HG03066 (cell line): ENCODE results near the gene BICDL2.

ENCODE experiments used
- ATAC-seq: cut with Tn5 transposase; IDR thresholded peaks from one replicate; pipeline ENCODE4 v1.9.1; 2021; ENCODE audit warnings: low read depth; ENCODE audit not compliant: unreplicated experiment

Gene BICDL2

DNA sequence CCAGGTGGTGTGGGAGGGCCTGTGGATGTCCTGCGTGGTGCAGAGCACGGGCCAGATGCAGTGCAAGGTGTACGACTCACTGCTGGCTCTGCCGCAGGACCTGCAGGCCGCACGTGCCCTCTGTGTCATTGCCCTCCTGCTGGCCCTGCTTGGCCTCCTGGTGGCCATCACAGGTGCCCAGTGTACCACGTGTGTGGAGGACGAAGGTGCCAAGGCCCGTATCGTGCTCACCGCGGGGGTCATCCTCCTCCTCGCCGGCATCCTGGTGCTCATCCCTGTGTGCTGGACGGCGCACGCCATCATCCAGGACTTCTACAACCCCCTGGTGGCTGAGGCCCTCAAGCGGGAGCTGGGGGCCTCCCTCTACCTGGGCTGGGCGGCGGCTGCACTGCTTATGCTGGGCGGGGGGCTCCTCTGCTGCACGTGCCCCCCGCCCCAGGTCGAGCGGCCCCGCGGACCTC, 23.2 kb downstream of the BICDL2 start:
- ATAC-seq, result no peak

DNA sequence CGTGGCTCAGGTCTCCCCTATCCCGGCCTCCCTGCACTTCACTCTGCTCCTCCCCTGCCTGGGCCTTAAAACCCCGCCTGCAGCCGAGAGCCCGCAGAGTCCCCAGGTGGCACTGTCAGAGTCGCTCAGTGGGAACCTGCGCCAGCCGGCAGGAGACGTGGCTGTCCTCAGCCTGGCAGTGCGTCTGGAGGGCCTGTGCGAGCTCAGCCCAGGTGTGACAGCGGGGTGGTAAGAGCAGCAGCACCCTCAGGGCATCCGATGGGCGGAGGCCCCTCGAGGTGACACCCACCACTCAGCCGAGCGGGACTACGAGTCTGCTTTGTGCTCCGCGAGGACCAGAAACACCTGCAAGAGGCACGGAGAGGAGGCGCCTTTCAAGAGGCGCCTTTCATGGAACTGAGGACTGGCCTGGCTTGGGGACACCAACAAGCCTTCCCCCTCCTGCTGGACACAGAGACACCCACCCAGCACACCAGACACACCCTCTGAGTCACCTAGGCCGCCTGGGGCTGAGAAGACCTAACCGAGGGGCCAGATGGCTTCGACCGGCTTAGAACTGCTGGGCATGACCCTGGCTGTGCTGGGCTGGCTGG, 23.8 kb downstream of the BICDL2 start, which contains the start of gene CLDN9:
Gene CLDN9 (plus strand): TSS at position 96 of the 593 bp plus-strand sequence. CDS start 440 bp downstream, at position 536.
- no peak for ATAC-seq

DNA sequence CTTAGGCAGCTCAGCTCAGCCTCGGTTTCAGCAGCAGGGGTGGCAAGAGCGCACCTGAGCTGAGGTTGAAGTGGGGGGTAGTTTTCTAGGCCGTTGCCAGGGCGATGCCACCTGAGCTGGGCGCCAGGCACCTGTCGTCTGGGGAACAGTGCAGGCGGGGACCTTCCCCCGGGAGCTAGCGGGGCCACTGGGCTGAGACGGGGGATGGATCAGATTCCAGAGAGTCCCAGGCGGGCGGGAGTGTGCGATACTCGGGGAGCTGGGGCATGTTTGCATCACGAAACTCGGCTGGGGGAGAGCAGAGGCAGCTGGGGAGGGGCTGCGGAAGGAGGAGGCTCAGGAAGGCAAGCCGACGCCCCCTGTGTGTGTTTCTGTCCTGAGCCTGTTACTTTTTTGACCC, 24.5 kb downstream of the BICDL2 start:
- ATAC-seq, result no peak

DNA sequence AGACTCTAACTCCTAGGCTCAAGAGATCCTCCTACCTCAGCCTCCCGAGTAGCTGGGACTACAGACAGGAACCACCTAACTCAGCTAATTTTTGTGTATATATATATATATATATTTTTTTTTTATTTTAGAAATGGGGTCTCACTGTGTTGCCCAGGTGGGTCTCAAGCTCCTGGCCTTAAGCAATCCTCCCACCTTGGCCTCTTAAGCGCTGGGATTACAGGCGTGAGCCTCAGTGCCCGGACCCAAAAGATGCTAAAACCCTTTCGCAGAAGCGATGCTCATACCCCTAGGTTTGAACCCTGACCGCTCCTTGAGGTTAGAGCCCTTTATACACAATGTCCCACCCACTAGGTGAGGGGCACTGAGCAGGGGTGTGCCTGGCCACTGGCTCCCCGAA, 26.2 kb downstream of the BICDL2 start:
- no peak for ATAC-seq

DNA sequence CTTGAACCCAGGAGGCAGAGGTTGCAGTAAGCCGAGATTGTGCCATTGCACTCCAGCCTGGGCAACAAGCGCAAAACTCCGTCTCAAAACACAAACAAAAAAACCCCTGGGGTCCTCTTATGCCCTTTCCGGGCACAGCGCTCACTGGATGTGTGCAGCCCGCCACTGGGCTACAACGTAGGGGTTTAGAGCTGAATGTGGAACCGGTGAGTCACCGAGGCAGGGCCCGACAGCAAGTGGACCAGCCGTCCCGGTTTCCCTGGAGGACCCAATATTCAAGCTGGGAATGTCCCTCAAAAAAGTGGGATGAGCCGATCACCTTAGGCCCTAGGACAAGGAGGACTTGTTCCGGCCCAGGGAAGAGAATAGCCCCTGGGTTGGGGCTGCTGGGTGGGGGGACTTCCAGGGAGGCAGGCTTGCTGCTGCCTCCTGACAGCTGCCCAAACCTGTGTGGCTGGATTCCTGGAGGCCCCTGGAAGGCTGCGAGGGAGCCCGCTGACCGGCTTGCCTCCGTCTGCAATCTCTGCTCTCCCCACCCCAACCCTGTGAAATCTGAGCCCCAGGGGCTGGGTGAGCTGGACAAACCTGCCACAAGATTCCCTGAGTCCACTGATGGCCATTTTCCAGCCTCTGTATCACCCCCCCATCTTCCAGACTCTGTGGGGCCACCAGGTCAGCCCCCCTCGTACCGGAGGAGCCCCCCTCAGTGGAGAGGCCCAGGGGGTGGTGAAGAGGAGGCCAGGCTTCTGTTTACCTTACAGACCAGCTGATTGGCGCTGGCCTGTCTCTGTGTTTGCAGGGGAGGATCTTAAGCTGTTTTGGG, 27.0 kb downstream of the BICDL2 start:
- no peak for ATAC-seq

DNA sequence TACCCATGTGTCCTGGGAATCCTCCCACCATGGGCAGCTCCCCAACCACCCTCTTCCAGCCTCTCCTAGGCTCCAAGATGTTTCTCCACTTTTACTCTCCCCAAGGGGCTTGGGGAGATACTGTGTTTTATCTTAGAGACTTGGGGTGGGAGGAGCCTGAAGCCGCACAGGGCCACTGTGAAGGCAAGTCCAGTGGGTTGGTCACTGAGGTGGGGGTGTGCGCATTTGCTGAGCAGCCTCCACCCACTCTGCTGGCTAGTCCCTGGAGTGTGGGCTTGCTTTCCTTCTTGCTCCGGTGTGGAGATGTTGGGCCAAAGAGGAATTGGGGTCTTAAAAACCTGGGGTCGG, 28.1 kb downstream of the BICDL2 start:
- no peak for ATAC-seq

DNA sequence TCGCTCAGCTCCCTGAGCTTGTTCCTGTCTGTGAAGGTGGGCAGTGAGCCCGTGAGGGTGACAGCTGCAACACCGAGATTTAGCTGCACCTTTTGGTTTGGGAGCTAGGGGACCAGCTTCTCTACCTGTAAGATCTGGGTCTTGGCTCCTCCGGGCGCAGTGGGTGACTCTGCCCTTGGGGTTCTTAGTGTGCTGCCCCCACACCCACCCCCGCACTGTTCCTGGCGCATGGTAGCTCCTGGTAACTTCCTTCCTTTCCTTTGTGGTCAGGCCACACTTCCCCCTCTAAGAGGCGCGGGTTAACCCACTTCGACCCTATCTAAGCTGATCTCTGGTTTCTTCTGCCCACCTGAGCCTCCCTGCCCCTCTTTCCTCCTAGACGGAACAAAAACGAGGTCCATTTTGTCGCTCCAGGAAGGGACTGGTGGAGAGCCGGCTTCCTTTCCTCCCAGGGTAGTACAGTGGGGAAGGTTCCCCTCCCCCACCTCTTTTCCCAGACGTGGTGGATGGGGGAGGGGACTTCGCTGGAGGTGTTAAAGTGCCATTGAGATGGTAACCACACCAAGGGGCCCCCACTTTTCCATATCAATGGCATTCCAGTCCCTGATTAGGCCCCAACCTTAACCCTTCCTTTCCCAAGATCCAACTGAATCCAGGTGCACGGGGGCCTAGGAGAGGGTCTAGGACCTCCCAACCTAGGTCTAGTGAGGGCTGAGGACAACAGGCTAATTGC, 28.6 kb downstream of the BICDL2 start:
- ATAC-seq, result no peak

DNA sequence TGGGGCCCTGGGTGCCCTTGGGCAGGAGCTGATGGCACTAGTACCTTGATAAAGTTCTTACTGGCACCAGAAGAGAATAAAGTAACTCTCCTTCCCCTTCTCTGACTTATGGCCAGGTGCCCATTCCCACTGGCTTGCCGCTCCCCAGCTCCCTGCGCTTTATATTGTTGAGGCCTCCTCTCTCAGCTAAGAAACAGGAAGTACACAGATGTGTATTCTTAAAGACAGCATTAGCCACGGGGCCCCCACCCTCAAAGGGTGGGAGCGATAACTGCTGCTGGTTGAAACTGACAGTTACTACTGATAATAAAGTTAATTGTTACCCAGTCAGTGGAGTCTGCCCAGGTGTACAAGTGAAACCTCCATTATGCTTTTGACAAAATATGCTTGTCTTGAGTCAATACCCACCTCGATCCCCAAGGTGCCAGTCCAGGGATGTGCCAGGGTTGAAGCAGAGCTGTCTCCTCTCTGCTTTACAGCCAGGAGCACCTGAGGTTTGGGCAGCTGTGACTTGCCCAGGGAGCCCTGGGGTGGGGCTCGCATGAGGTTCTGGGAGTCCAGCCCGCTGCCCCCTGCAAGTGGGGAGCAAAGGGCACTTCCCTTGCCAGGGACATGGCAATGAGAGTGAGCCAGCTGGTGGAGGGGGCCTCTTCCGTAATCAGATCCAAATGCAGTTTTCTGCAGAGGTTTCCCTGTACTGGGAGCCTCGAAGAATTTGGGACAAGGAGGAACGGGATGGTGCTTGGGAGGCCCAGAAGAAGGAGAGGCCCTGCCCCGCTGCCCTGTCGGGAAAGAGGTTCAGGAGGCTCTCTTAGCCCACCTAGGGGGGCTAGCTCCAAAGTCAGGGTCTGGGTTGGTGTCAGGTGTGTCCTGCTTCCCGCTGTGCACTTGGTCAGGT, 29.4 kb downstream of the BICDL2 start:
- no peak for ATAC-seq

DNA sequence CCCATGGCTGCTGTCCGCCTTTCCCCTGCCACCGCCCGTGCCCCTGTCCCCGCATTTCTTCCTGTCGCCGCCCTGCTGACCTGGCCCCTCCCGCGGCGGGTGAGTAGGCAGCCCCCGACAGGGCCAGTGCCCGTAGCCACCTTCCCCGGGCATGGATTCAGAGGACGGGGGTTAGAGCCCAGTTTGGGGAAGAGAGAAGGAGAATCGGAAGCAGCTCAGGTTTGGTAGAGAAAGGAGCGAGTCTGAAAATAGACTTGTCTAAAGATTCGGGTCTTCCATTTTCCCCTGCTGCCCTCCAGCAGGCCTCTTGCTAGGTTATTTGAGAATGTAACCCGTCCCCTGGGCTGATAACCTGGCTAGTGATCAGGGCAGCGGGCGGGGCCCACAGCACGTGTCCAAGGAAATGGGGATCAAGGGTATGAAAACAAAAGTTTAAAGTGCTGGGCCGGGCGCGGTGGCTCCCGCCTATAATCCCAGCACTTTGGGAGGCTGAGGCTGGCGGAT, 31.9 kb downstream of the BICDL2 start:
- ATAC-seq, result no peak

DNA sequence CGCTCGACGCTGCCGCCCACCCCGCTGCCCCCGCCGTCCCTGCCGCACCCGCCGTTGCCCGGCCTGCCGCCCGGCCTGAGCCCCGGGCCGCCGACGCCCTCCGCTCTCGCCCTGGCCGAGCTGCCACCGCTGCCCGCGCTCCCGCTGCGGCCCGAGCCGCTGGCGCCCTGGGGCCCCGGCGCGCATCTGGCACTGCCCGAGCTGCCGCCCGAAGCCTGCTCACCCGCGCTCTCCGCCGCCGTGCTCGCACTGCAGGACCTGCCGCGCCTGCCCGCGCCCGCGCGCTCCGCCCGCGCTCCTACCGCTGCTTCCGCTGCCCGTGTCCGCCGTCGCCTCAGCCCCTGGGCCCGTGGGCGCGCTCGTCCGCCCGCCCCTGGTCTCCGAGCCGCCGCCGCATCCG, 32.4 kb downstream of the BICDL2 start:
- no peak for ATAC-seq

DNA sequence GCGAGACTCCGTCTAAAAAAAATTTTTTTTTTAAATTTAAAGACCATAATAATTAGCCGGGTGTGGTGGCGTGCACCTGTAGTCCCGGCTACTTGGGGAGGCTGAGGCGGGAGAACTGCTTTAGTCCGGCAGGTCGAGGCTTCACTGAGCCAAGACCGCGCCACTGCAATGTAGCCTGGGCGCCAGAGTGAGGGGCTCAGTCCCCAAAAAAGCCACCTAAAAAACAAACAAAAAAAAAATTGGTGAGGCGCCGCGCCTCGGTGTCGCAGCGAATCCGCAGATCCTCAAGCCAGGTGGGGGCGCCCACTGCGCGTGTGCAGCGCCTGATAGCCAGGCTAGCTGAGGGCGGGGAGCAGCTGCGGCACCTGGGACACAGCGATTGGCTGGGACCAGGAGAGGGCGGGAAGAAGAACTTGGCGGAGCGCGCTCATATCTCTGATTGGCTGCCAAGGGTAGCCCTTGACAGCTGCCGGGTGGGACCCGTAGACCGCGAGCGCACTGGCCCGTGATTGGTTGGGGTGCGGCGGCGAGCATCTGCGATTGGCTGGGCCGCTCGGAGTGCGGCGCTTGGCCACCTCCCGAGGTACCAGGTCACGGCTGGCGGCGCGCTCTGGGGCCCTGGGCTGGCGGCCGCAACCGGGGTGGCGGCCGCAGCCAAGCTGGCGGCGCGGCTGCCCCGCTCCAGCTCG, 33.0 kb downstream of the BICDL2 start:
- peak; percentile 99 for ATAC-seq

DNA sequence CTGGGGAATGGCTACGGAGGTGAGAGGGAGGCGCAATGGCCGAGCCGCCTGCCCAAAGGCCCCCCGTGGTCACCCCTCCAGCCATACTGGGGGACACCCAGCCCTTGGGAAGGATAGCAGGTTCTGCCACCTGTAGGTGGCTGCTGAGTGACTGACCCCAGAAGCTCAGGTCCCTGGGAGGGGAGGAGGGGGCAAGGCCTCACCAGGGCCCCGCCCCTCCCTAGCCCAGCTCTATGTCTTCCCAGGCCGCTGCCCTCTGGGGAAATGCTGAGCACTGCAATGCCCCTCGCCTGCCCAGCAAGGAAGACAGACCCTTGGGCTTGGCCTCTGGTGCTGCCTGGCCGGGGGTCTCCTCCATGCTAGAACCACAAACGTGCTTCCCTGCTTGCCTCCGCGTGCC, 35.4 kb downstream of the BICDL2 start:
- ATAC-seq, result no peak

DNA sequence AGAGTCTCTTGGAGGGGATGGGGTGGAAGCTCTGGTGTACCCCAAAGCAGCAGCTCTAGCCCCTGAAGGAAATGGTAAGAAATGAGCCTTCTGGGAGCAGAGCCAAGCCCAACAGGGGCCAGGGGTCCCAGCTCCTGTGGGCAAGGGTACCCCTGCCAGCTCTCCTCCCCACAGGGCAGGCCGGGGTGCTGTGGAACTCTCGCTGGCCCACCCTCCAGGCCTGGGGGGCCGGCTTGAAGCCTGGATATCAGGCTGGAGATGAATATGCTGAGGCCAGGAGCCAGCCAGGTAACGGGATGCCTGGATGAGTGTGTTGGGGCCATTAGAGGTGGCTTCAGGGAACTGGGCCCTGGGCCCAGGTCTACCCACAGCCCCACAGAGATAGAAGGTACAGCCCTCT, 36.2 kb downstream of the BICDL2 start:
- no peak for ATAC-seq

DNA sequence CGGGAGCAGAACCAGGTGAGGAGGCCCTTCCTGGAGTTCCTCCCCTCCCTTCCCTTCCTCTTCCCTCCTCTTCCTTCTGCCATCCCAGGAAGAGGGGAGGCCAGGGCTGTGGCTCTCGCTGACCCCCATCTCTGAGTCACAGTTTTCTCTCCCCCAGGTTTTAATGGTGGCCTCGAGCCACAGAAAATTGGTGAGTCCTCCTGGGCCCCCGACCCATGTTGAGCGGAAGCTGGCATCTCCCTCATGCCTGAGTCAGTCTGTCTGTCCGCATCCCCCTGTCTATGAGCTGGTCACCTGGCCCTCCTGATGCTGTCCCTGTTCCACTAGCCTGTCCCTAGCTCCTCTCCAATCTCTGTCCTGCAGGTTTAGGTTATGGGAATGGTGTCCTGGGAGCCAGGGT, 36.8 kb downstream of the BICDL2 start:
- ATAC-seq, result no peak

DNA sequence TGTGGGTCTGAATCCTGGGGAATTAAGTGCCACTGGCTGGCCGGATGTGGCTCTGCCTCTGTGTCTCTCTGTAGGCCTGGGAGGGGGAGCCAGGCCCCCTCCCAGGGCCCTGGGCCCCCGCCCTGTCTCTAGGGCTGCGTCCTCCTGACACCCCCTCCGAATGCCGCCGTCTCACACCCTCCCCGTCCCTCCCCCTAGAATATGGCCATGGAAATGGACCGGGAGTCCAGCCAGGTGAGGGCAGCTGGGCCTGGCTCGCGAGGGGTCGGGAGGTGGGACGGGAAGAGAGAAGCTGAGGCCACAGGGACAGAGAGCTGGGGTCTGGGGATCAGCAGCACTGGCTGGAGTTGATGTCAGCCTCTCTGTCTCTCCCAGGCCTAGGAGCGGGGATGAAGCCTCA, 40.4 kb downstream of the BICDL2 start:
- no peak for ATAC-seq

DNA sequence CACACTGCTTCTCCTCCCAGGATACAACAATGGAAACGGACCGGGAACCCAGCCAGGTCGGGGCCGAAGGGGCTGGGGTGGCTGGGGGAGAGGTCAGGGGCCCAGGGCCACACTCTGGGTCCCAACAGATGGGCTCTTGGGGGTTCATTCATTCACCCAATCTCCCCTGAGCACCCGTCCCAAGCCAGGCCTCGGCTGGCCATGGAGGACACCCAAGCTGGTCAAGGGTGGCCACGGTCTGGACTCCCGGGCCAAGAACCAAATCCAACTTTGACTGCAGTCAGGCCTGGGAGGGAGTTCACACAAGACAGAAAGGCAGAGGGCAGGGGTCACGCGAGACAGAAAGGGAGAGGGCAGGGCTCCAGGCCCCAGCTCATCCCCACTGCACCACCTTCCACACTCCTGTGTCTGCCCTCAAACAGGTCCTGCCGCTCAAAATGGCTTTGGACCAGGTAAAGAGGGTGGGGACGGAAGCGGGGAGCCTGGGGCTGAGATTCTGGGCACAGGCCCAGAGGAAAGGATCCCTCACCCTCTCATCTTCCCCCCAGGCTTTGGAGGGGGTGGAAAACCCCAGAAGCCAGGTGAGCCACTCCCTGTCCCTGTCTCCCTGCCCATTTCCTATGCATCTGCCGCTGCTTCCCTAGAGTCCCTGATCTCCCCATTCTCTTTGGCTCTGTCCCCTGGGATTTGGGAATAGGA, 44.2 kb downstream of the BICDL2 start:
- ATAC-seq, result no peak

DNA sequence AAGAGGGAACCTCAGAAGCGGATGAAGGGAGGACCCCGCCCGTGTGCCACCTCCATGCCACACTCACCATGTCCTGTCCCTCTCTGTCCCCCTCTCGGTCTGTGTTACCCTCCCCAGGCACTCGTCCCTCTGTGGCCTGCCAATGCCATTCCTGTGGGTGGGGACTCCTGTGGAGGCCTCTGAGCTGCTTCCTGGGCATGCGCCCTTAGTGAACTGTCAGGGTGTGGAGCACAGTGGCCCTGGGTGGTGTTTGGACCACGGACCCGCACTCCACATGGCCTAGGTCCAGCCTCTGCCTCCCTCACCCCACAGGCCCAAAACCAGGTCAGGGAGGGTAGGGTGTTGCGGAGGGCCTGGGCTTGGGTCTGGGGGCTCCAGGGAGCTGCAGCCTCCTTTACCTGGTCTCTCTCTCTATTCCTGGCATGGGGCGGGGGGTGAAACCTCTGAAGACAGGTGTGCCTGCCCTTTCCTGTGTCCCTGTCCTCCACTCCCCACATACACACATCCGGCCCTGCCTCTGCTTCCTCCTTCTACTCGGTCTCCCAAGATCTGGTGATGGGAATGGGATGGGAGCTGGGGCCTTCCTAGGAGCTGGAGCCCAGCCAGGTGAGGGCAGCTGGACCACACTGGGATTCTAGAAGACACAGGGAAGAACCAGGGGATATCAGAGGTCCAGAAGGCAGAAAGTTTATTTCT, 45.0 kb downstream of the BICDL2 start:
- no peak for ATAC-seq

DNA sequence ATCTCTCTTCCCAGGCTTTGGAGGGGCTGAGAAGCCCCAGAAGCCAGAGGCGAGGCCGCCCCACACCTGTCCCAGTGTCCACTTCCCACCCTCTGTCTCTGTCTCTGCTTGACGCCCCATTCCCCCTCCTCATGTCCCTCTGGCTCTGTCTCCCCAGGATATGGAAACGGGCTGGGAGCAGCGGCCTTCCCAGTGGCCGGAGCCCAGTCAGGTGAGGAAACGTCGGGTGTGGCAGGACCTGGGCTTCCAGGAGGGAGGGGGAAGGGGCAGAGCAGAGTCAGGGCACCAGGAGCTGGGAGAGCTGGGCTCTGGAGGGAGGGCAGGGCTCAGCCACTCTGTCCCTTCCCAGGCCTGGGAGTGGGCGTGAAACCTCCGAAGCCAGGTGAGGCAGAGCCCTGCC, 45.9 kb downstream of the BICDL2 start:
- no peak for ATAC-seq
